ENCODE measurements around the gene PRND. TPM values are rescaled to one million over a fixed set of nuclear protein-coding genes. Genes with fewer than 3 reads are reported as not detected.

The PRND gene
- total and polyA plus RNA-seq, 4 donors: 0.22 to 12.1 TPM; not detected in 2

GRCh38 chr20:4697189-4697830, 24.4 kb upstream of the PRND start:
- ATAC-seq (ENCODE audit: insufficient read depth, low FRiP score): no peak
- Histone ChIP-seq H3K36me3 (ENCODE audit: control insufficient read depth in 4 of 4, insufficient read depth in 4 of 4, low read length in 4 of 4) (peaks cover 0 to 15% (median 9%) of the 10 kb centered on the region in 4 donors), H3K4me1 (ENCODE audit: control insufficient read depth in 5 of 5, insufficient read depth in 5 of 5, low read length in 5 of 5) (peaks cover 0 to 8% (median under 1%) of the 10 kb centered on the region in 5 donors), H3K27me3 (ENCODE audit: control insufficient read depth in 3 of 3, insufficient read depth in 3 of 3, low read length in 2 of 3) (no peaks in the 10 kb centered on the region), H3K27ac (ENCODE audit: low read depth in 1 of 2, low read length in 1 of 2) (no peak overlapping the region), H3K9ac (ENCODE audit: insufficient read depth in 1 of 2, low read length in 2 of 2) (no peak overlapping the region), H3K4me3 (no peak overlapping the region), H3K9me3 (ENCODE audit: control insufficient read depth in 4 of 4, insufficient read depth in 3 of 4, low read length in 3 of 4) (no peaks in the 10 kb centered on the region)
- no peak for DNase-seq
- 86 to 90% methylated on average over 7 of the region's 7 CpGs for whole genome bisulfite sequencing, 2 donors
- no peak for TF ChIP-seq CTCF (IDR thresholded peaks at IDR 0.05; ENCODE audit: control extremely low read depth, extremely low read depth)

GRCh38 chr20:4697831-4698221, 23.9 kb upstream of the PRND start:
- Histone ChIP-seq H3K4me1 (ENCODE audit: control insufficient read depth in 5 of 5, insufficient read depth in 5 of 5, low read length in 5 of 5) (peaks cover 0 to 6% (median 4%) of the 10 kb centered on the region in 5 donors), H3K27me3 (ENCODE audit: control insufficient read depth in 3 of 3, insufficient read depth in 3 of 3, low read length in 2 of 3) (no peaks in the 10 kb centered on the region), H3K9ac (ENCODE audit: insufficient read depth in 1 of 2, low read length in 2 of 2) (no peak overlapping the region), H3K4me3 (no peak overlapping the region), H3K27ac (ENCODE audit: low read depth in 1 of 2, low read length in 1 of 2) (no peak overlapping the region), H3K9me3 (ENCODE audit: control insufficient read depth in 4 of 4, insufficient read depth in 3 of 4, low read length in 3 of 4) (no peaks in the 10 kb centered on the region), H3K36me3 (ENCODE audit: control insufficient read depth in 4 of 4, insufficient read depth in 4 of 4, low read length in 4 of 4) (peaks cover 0 to 15% (median 9%) of the 10 kb centered on the region in 4 donors)
- no peak for TF ChIP-seq CTCF (IDR thresholded peaks at IDR 0.05; ENCODE audit: control extremely low read depth, extremely low read depth)
- WGBS, 2 donors: 85 to 91% methylated on average over 2 of the region's 2 CpGs
- DNase-seq (no peak), ATAC-seq (ENCODE audit: insufficient read depth, low FRiP score) (no peak)

- Histone ChIP-seq H3K9me3 (ENCODE audit: control insufficient read depth in 4 of 4, insufficient read depth in 3 of 4, low read length in 3 of 4) (no peaks in the 10 kb centered on the region), H3K36me3 (ENCODE audit: control insufficient read depth in 4 of 4, insufficient read depth in 4 of 4, low read length in 4 of 4) (peaks cover 0 to 15% (median 9%) of the 10 kb centered on the region in 4 donors), H3K27ac (ENCODE audit: low read depth in 1 of 2, low read length in 1 of 2) (no peak overlapping the region), H3K27me3 (ENCODE audit: control insufficient read depth in 3 of 3, insufficient read depth in 3 of 3, low read length in 2 of 3) (peaks cover 0 to 2% (median 0%) of the 10 kb centered on the region in 3 donors), H3K9ac (ENCODE audit: insufficient read depth in 1 of 2, low read length in 2 of 2) (no peak overlapping the region), H3K4me1 (ENCODE audit: control insufficient read depth in 5 of 5, insufficient read depth in 5 of 5, low read length in 5 of 5) (peaks cover 0 to 8% (median 0%) of the 10 kb centered on the region in 5 donors), H3K4me3 (no peak overlapping the region)
- DNase-seq: no peak
- no peak for TF ChIP-seq CTCF (IDR thresholded peaks at IDR 0.05; ENCODE audit: control extremely low read depth, extremely low read depth)
- 97 to 98% methylated on average over 9 of the region's 9 CpGs for WGBS, 2 donors
- ATAC-seq (ENCODE audit: insufficient read depth, low FRiP score): no peak
These were observed 22.5 kb upstream of the PRND start for GRCh38 chr20:4699216-4699615.
